WERI-Rb-1 (cell line): ENCODE measurements around the gene COASY.
"Not testable (repeated sequence)": the region's sequence is repeated elsewhere in the genome, so short reads cannot be mapped to it uniquely, and the experiment has no call there.

Experiments
- DNase-seq: peaks from one replicate; pipeline ENCODE4 v3.0.0-alpha.2; 2020
- H3K27ac ChIP-seq: fragments of 250-450 bp; sonication (Bioruptor Pico); 2 replicates; pipeline ENCODE4 v1.5.1; 2020; ENCODE audit warnings: mild to moderate bottlenecking, moderate library complexity
- H3K27me3 ChIP-seq: fragments of 250-450 bp; sonication (Bioruptor Pico); 2 replicates; pipeline ENCODE4 v1.5.1; 2021; ENCODE audit warnings: mild to moderate bottlenecking, low read depth, moderate library complexity; ENCODE audit not compliant: insufficient read depth, severe bottlenecking
- H3K36me3 ChIP-seq: fragments of 250-450 bp; sonication (Bioruptor Pico); 2 replicates; pipeline ENCODE4 v1.5.1; 2020; ENCODE audit warnings: mild to moderate bottlenecking, moderate library complexity
- H3K4me3 ChIP-seq: 2 replicates; pipeline ENCODE4 v1.5.1; 2011; ENCODE audit warnings: low read depth, mild to moderate bottlenecking, control low read depth, low read length
- H3K9me3 ChIP-seq: fragments of 250-450 bp; sonication (Bioruptor Pico); 2 replicates; pipeline ENCODE4 v1.5.1; 2021; ENCODE audit warnings: mild to moderate bottlenecking, moderate library complexity; ENCODE audit not compliant: severe bottlenecking
- TF ChIP-seq, protein P1 (sequence below): IDR thresholded peaks from 2 replicates; pipeline ENCODE4 v1.5.1; 2011; ENCODE audit warnings: low read depth, mild to moderate bottlenecking, control low read depth, inconsistent platforms, low read length

COASY gene

DNA sequence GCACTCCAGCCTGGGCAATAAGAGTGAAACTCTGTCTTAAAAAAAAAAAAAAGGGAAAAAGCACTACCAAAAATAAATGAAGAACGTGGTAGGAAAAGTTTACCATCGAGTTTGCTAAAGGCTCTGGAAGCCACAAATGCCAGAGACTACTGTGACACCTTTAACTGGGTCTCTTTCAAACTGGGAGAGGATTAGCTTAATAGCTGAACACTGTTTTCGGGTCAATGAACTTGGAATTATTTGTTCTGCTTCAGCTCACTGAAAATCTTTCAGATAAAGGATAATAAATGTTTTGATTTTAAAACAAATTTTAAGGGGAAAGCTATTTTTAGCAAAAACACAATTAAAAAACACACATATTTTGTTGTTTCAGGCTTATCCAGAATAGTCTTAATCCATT, 45.8 kb downstream of the COASY start:
- Histone ChIP-seq H3K9me3 (no peaks in the 10 kb centered on the region), H3K4me3 (peak overlapping the region; percentile 91), H3K36me3 (peaks cover 24% of the 10 kb centered on the region), H3K27me3 (no peaks in the 10 kb centered on the region), H3K27ac (no peak overlapping the region)
- TF ChIP-seq, protein P1, sequence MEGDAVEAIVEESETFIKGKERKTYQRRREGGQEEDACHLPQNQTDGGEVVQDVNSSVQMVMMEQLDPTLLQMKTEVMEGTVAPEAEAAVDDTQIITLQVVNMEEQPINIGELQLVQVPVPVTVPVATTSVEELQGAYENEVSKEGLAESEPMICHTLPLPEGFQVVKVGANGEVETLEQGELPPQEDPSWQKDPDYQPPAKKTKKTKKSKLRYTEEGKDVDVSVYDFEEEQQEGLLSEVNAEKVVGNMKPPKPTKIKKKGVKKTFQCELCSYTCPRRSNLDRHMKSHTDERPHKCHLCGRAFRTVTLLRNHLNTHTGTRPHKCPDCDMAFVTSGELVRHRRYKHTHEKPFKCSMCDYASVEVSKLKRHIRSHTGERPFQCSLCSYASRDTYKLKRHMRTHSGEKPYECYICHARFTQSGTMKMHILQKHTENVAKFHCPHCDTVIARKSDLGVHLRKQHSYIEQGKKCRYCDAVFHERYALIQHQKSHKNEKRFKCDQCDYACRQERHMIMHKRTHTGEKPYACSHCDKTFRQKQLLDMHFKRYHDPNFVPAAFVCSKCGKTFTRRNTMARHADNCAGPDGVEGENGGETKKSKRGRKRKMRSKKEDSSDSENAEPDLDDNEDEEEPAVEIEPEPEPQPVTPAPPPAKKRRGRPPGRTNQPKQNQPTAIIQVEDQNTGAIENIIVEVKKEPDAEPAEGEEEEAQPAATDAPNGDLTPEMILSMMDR, result no peak
- DNase-seq, result no peak

DNA sequence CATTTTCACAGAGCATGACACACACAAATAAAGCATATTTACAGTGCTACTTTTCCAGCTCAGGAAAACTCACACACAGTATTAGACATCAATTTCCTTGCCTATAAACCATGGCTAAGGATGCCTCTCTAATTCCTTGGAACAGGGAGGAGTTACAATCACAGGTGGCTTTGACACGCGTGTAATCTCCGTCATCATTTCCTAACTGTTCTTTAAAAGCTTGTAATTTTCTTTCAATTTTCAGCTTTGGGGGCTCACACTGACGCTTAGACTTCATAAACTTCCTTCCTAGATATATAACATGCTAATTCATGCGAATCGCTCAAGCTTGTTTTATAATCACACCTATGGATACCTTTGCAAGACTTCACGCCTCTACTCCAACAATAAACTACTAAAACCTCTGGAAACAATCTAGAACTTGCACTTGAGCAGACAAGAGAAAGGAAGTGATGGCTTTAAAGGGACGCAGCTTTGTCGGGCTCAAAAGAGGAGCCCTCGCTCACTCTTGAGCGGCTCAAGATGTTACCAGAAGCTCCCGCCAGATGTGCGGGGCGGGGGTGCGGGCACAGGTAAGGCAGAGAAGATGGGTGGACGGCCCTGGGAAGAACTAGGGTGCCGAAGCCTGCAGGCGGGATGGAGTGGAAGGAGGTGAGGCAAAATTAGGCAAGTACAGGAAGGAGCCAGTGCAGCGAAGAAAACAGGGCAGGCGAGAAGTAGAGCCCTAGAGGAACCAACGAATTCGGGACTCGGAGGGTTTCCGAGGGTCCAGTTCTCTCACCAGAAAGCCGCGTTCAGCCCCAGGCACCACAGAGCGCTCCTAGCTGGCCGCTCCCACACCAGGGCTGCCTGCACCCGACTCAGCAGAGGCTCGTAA, 46.6 kb downstream of the COASY start:
- Histone ChIP-seq H3K9me3 (no peaks in the 10 kb centered on the region), H3K36me3 (peaks cover 32% of the 10 kb centered on the region), H3K27ac (peak overlapping the region; percentile 80), H3K27me3 (no peaks in the 10 kb centered on the region), H3K4me3 (peak overlapping the region; percentile 91)
- TF ChIP-seq, protein P1, result no peak
- DNase-seq, result no peak

DNA sequence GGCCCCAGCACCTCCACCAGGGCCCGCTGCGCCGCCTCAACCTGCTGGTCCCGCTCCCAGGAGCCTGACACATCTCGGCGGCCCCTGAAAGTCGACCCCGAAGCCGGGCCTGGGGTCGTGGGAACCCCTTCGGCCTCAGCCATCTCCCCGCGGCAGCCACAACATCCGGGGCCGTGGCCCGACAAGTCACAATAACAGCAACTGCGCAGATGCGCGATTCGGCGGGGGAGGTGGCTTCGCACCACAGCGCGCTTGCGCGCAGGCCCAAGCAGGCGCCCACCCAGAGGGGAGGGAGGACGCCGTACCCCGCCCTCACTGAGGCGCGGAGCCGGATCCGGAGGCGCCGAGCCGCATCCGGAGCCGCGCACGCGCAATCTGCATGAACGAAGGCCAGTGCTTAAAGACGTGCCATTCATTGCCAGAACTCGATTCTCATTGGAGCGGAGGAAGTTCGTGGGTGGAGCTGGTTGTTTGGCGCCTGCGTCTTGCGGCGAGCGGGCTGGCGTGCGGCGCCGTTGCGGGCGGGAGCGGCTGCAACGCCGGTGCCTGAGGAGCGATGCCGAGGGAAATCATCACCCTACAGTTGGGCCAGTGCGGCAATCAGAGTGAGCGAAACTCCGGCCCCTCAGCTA, 47.4 kb downstream of the COASY start, which contains the start of the genes RETREG3 and TUBG1:
Gene RETREG3, minus strand, starts transcription at position 193 of the 632 bp plus-strand sequence. Its CDS starts 50 bp downstream, at position 143.
Gene TUBG1, plus strand, starts transcription at position 502 of the 632 bp plus-strand sequence. Its CDS starts 55 bp downstream, at position 557.
- peak; percentile 100 for DNase-seq
- H3K36me3 ChIP-seq, result peaks cover 36% of the 10 kb centered on the region
- peak within 1 kb of the TSS; percentile 84 for H3K27ac ChIP-seq
- H3K4me3 ChIP-seq, result peak within 1 kb of the TSS; percentile 91
- TF ChIP-seq, protein P1, result peak; percentile 23; the same call in 1 of the 2 replicates
- H3K27me3 ChIP-seq, result no peaks in the 10 kb centered on the region
- H3K9me3 ChIP-seq, result no peaks in the 10 kb centered on the region

DNA sequence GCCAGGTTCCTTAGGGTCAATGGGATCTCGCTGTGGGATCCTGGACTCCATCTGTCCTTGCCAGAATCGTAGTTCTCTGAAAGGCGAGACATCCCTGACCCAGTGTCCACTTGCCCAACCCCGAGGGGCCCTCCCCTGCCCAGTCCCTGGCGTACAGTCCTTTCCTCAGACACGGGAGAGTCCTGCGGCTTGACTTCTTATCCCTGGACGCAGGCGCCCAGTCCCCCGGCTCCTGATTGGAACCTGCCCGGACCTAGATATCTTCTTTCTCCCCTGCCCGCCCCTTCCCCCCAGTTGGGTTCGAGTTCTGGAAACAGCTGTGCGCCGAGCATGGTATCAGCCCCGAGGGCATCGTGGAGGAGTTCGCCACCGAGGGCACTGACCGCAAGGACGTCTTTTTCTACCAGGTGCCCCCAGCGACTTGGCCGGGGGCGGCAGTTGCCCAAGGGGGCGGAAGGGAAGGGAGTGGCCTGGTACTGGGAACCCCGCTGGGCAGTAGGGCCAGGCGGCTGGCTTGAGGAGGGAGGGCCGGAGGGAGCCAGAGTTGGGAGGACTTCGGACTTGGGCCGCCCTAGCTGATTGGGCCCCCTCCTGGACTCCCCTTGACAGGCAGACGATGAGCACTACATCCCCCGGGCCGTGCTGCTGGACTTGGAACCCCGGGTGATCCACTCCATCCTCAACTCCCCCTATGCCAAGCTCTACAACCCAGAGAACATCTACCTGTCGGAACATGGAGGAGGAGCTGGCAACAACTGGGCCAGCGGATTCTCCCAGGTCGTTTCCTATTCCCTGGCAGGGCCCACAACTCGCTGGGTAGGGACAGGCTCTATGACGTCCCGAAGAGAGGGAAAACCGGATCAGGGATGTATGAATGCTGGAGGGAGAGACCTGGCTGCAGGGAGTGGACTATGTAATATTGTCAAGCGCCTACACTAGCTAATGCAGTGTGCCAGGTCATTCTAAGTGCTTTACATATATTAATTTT, 48.2 kb downstream of the COASY start:
- peak overlapping the region; percentile 91 for H3K4me3 ChIP-seq
- H3K27ac ChIP-seq, result peak overlapping the region; percentile 84
- H3K36me3 ChIP-seq, result peaks cover 44% of the 10 kb centered on the region
- DNase-seq, result peak; percentile 69
- H3K9me3 ChIP-seq, H3K27me3 ChIP-seq: not testable (repeated sequence)

DNA sequence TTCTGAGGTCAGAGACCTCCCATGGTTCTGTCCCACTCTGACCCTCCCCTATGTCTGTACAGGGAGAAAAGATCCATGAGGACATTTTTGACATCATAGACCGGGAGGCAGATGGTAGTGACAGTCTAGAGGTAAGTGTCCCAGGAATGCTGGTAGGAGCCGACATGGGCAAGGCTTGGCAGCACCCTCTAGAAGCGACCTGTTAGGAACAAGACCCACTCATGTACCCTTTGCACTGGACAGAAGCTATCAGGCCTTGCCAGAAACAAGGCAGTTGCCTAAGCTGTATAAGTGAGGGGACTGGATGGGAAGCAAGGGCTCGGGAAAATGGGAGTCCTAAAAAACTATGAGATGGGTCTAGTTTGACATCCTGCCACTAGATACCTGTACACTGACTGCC, 50.1 kb downstream of the COASY start:
- Histone ChIP-seq H3K4me3 (no peak overlapping the region), H3K9me3 (no peaks in the 10 kb centered on the region), H3K27me3 (no peaks in the 10 kb centered on the region), H3K27ac (no peak overlapping the region), H3K36me3 (peaks cover 58% of the 10 kb centered on the region)
- TF ChIP-seq, protein P1, result no peak
- DNase-seq, result no peak
